ENCODE measurements around the gene OR9A4.

OR9A4 gene

DNA sequence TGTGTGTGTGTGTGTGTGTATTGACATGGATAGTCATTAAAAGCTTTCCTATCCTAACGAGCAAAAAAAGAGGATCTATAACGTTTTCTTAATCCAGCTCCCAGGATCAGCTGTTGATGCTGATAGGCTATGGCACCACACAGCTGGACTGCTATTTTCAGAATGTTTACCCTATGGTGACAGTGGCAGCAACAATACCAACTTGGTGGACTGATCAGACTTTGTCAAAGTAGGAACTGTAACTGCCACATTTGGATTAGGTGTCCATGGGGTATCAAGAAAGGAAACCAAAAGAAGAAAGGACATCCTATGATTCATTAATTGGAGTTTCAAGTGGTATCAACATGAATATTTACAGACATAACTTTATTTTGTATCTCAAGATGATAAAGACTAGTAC is 33.3 kb downstream of the OR9A4 start:
- no peak for DNase-seq

DNA sequence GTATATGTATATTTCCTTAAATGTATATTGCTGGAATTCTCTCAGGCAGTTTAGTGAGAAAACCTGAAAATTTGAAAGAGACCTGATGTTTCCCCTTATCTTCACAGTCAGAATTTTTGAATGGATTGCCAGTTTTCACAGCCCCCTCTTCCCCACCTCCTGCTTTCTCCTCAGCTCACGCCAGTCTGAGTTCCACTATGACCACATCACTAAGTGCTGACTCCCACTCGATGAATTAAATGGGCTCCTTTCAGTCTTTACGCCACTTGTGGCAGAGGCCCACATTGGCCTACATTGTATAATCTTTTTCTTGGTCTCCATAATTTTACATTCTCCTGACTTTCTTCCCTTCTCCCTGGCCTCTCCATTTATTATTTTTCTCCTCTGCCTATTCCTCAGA is 33.7 kb downstream of the OR9A4 start:
- no peak for DNase-seq

DNA sequence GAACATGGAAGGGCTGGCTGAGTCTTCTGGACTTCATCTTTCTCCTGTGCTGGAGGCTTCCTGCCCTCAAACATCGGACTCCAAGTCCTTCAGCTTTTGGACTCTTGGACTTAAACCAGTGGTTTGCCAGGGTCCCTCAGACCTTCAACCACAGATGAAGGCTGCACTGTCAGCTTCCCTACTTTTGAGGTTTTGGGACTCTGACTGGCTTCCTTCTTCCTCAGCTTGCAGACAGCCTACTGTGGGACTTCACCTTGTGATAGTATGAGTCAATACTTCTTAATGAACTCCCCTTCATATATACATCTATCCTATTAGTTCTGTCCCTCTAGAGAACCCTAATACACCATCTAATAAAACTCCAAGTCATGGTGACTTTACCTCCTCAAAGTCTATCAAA is 34.6 kb downstream of the OR9A4 start:
- DNase-seq = no peak

DNA sequence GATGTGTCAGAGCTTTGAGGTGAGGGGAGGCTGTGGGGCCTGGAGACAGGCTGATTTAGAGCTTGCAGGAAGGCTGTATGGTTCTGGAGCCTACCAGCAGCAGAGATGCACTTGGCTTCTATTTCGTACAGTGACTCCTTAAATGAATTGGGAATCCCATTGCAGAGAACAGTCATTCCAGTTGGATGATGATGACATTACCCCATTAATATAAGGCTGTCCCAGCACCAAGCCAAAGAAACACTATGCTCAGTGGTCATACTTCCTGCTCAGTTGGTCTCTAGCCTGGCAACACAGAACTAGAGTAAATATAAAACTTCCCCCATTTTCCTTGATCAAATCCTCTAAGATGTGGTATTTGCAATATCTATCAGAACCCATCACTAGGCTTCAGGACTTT is 36.3 kb downstream of the OR9A4 start:
- DNase-seq = no peak

DNA sequence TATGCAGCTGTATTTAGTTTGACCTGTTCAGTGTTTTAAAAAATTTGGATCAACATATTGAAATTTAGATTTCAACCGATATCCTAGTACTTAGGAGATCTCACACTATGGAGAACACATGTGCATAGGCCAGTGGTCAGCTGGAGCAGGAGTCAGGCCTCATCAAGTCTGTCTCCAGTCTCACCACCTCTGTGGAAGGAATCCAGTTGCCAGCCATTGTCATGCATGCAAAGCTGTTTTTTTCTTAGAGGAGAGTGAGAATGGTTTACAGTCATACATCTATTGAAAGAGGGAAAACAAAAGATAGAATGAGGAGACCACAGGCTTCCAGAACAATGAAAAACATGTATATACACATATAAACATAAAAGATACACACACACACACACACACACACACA is 38.1 kb downstream of the OR9A4 start:
- no peak for DNase-seq

DNA sequence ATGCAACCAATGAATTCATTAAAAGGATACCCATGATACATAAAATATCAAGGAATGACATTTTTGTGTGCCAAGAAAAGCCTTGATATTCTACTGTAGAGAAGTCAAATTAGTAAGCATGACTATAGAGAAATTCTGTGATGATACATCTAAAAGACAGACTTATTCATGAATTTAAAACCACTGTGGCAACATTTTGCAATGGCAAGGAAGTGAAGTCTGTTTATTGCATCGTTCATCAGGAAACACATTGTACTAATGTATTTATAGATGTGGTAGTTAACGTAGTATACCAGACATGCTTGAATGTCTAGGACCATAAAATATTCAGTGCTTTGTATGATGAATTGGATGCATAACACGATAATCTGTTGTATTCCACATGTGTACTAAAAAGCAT is 39.9 kb downstream of the OR9A4 start:
- DNase-seq = no peak

DNA sequence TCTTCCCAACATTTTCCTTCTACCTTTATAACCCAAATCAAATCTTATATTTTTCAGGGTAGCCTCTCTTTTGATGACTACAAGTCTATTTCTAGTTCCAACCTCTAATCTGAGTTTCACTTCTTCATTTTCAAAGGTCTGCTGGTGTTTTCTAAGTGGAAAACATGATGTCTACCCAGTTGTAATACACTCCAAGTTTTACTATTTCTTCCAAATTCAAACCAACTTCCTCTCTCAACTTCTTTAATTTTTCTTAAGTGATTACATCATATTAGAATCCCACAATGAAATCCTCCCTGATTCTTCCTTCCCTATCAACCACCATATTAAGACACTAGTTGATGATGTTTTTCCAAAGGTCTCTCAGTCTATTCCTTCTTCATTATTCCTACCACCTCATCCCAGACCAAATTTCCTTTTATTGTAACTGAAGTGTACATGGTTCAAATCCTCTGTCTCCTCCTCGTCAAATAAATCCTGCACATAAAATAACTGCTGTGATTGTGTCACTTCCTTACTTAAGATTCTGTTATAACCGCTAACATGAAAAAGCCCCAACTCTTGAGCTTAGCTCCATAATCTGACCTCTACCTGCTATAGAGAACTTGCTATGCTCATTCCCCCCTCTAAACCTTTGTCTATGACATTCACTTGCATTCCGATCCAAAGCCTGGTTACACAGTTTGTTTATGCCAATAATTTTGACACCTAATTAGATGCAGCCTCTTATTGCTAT is 44.7 kb downstream of the OR9A4 start:
- DNase-seq = no peak

Measured in NCI-H2107 (cell line).